ENCODE results near the gene SNN.

- TF ChIP-seq CTCF (IDR thresholded peaks at IDR 0.05; ENCODE audit: poor library complexity): no peak
- no peak for TF ChIP-seq EZH2 (IDR thresholded peaks at IDR 0.05; ENCODE audit: borderline replicate concordance)
- TF ChIP-seq EZH2phosphoT487 (IDR thresholded peaks at IDR 0.05; ENCODE audit: low read depth, severe bottlenecking, unreplicated experiment): no peak
These were observed 38.9 kb upstream of the SNN start for GRCh38 chr16:11629071-11630030.
